GM18507 (cell line): ENCODE data around the gene PAX3.
"Not testable (repeated sequence)": the region's sequence is repeated elsewhere in the genome, so short reads cannot be mapped to it uniquely, and the experiment has no call there.

ENCODE experiments used
- DNase-seq: peaks from one replicate; pipeline ENCODE4 v3.0.0; 2011; ENCODE audit warnings: low read depth; ENCODE audit not compliant: insufficient read length; ENCODE audit errors: extremely low spot score
- FAIRE-seq: peaks from 2 replicates; lab custom pipeline; 2011; peaks lifted over from hg19 to GRCh38; lab: Jason Lieb, UNC

Gene PAX3

GRCh38 chr2:222174450-222174849, 124.3 kb downstream of the PAX3 start:
- no peak for DNase-seq
- FAIRE-seq, result no peak

- DNase-seq, result no peak
- no peak for FAIRE-seq
These were observed 129.5 kb downstream of the PAX3 start for GRCh38 chr2:222169346-222169745.

GRCh38 chr2:222167762-222168161, 131.0 kb downstream of the PAX3 start:
- DNase-seq (no peak), FAIRE-seq (no peak)

GRCh38 chr2:222160944-222161343, 137.9 kb downstream of the PAX3 start:
- DNase-seq (no peak), FAIRE-seq (no peak)

GRCh38 chr2:222160125-222160524, 138.7 kb downstream of the PAX3 start:
- FAIRE-seq (no peak), DNase-seq (no peak)

- DNase-seq (no peak), FAIRE-seq (no peak)
These were observed 139.6 kb downstream of the PAX3 start for GRCh38 chr2:222159221-222159620.

- not testable (repeated sequence) for FAIRE-seq
These were observed 143.7 kb downstream of the PAX3 start for GRCh38 chr2:222155003-222155664.

More at GRCh38 chr2:222155003-222155664, 143.7 kb downstream of the PAX3 start:
- DNase-seq, result not testable (repeated sequence)
